ENCODE results near the gene KCNIP4.

The KCNIP4 gene

DNA sequence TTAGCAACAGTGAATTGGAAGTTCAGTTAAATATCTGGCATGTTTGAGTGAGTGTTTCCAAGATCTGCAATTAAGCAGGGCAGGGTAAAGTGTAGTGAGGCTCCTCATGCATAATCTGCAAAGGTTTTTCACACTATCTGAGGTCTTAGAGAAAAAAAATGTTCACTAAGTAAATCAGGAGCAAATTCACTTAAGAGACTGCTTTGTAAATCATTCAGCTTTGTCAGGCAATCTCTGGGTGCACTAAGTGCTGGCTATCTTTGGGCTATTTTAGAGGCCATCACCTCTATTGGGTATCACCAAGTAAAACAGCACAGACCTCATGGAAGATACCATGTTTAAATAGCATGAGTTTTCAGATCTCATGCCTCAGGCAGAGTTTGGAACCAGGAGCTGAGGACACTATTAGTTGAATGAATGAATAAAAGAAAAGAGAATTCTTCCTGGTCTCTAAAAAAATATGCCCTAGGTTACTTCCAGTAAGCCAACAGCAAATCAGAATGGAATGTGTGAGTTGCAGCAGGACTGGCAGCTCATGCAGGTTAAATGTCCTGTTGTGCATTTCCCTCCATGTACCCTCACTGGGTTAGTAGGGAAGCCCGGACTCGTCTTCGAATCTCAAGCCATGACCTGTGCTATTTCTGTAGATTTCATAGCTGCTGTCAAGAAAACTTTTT, 195.3 kb downstream of the KCNIP4 start:
- DNase-seq, result no peak

DNA sequence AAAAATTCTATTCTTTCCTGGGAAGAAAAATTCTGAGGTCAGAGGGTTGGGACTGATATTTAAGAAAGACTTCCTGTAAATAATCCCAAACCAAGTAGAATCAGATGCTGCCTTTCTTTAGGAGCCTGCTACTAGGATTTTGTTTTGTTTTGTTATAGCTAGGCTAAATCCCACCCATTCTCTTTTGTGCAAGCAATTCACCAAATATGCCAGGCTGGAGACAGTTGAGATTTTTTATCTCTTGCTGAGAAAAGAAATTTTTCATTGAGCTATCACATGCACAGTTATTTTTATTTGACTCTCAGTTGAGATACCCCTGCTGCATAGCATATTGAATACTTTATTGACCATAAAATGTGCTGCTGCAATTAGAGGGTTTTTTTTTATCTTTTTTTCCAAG, 196.0 kb downstream of the KCNIP4 start:
- DNase-seq, result no peak

DNA sequence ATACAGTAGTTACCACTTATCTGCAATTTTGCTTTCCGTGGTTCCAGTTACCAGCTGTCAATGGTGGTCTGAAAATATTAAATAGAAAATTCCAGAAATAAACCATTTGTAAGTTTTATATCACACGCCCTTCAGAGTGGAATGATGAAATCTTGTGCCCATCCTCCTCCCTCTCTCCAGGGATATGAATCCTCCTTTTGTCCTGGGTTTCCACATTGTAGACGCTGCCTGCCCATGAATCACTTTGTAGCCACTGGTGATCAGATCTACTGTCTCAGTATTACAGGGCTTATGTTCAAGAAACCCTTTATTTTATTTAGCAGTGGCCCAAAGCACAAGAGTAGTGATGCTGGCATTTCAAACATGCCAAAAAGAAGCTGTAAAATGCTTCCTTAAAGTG, 198.6 kb downstream of the KCNIP4 start:
- no peak for DNase-seq

GRCh38 chr4:21749412-21749811, 199.2 kb downstream of the KCNIP4 start:
- DNase-seq, result no peak

- DNase-seq, result no peak
These were observed 204.5 kb downstream of the KCNIP4 start for GRCh38 chr4:21744046-21744445.

GRCh38 chr4:21742326-21742725, 206.2 kb downstream of the KCNIP4 start:
- no peak for DNase-seq

DNA sequence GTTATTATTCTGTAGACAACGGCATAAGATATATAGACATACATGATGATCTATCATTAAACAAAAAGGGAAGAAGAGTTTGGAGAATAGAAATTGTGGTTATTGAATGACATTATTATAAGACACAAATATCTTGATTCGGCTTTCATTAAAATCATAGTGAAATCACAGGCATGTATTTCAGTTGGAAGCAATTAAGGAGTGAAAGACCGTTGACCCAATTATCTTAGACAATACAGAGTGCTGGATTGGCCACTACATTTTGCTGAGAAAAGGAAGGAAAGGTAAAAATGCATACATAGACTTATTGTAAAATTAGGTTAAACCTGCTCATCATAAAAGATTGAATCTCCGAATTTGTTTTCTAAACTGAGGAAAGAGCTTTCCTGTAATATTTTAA, 209.8 kb downstream of the KCNIP4 start:
- no peak for DNase-seq

DNA sequence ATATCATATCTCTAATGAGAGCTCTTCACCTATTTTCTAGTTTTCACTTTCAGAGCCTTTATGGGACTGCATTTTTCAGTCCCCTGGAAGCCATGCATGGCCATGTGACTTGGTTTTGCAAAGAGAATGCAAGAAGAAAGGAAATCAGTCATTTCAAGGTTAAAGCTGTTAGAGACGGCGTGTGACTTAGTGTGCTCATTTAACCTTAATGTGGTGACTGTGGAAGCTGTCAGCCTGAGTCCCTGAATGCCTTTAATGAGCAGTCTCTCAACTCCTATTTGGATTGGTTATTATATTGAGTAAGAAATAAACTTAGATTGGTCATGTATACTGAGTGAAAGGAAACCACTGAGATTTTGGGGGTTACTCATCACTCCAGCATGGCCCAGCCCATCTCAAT, 212.7 kb downstream of the KCNIP4 start:
- DNase-seq, result no peak

- DNase-seq, result no peak
These were observed 214.5 kb downstream of the KCNIP4 start for GRCh38 chr4:21733894-21734630.

- DNase-seq, result no peak
These were observed 220.3 kb downstream of the KCNIP4 start for GRCh38 chr4:21728304-21728703.

- no peak for DNase-seq
These were observed 222.2 kb downstream of the KCNIP4 start for GRCh38 chr4:21726255-21726815.

GRCh38 chr4:21722157-21722839, 226.3 kb downstream of the KCNIP4 start:
- DNase-seq, result no peak

DNA sequence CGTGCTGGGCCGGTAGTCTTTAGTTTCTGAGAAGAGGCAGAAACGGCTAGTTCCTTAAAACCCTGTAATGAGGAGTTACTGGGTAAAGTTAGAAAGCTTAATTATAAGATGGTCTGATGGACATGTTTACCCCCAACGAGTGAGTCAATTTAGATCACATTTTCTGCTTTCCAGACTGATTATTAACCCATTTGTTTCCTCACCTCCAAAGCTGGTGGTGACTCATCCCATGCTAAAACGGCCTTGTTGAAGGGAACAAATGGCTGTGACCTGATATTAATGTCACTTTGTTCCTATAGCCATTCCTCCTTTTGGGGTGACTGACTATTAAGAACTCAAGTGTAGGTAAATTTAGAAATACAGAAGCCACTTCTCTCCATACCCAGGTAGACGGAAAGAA, 232.0 kb downstream of the KCNIP4 start:
- no peak for DNase-seq

- DNase-seq, result no peak
These were observed 238.3 kb downstream of the KCNIP4 start for GRCh38 chr4:21710179-21710835.

DNA sequence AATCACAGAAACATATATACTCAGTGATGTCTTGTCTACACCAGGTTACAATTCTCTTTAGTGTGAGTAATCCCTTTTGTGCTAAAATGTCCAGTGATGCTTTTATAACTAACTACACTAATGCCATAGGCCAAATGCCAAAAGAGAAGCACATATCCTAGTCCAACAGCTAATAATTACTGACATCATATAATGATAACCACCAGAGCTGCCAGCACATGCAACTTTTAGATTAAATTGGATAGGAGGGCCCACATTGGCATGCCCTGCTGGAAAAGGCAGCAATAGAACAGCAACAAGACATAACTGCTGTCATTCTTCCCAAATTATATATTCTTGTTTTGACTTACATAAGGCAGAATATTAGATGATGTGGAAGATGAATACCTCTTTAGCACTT, 238.8 kb downstream of the KCNIP4 start:
- DNase-seq, result no peak

- no peak for DNase-seq
These were observed 239.5 kb downstream of the KCNIP4 start for GRCh38 chr4:21709031-21709430.

DNA sequence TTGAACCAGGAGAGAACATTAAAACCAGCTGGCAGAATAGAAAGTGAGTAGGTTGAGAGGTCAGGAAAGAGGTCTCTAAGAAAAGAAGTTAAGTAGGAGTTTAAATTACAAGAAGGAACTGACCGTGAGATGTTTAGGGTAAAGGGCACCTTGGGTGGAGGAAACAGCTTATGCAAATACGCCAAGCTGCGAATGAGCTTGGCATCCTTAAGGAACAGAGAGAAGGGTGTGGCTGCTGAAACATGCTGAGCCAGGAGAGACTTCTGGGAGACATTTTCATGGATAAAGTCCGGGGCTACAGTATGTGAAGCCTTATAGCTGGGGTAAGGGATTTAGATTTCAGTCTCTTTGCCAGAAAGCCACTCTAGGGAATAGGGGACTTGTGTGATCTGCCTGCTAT, 249.1 kb downstream of the KCNIP4 start:
- DNase-seq, result no peak

- no peak for DNase-seq
These were observed 251.0 kb downstream of the KCNIP4 start for GRCh38 chr4:21697583-21697982.

DNA sequence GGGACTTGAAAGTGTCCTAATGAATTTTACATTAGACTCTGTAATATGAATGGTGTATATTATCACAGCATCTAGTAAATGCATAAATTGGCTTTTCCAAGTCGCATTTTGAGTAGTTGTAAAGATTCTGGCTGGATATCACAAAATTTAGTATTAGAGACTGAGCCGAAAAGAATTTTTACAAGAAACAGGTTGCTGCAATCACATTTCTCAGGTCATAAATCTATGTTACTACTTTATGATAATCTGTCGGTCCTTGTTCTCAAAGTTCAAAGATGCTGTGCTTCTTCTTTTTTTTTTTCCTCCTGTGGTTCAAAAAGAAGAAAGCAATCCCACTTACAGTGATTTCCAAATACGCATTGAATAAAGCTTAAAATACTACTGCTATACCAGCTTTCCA, 253.4 kb downstream of the KCNIP4 start:
- no peak for DNase-seq

DNA sequence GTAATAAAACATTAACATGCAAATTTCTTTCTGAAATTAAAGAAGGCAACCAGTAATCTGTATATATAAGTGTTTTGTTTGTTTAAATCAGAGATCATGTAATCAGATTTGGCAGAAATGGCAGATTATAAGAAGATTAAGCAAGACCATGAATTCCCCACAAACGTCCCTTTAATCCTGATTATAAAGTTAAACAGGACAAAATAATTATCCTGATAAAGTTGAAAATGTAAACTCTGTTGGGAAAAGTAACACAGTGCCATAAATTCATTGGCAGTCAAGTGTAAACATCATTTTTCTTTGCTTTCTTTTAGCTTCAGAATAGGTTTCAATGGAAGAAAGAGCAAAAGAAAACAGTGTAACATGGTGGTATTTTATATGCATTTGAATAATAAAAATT, 256.3 kb downstream of the KCNIP4 start:
- DNase-seq, result no peak

GRCh38 chr4:21688596-21689265, 259.8 kb downstream of the KCNIP4 start:
- no peak for DNase-seq

DNA sequence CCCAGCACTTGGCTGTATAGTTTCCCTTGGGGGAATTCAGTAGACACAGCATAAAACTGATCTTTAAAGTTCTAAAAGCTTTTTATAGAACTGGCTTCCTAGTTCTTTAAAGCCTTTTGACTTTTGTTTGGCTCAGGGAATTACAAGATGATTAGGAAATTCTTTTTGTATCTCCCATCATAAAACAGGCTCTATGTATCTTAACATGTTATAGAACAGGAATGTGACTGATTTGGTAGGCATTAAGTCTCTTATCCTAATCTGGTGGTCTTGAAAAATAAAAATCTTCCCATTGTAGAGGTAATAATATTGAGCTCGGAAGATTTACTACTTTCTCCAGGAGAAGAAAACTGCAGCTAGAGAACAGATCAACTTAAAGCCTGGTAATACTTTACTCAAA, 262.7 kb downstream of the KCNIP4 start:
- DNase-seq, result no peak
